Mesenchymal stem cell (in vitro differentiated cells and primary cell): ENCODE data around the gene DPYSL4.

Source experiments
- DNase-seq: peaks from one replicate; pipeline ENCODE4 v3.0.0-alpha.2; 2013
- H2AFZ ChIP-seq: one replicate; pipeline ENCODE4 v1.6.1; 2013; ENCODE audit warnings: low read depth, mild to moderate bottlenecking, control low read depth, inconsistent platforms, low read length, moderate library complexity
- H2AK5ac ChIP-seq: 2 replicates; pipeline ENCODE4 v1.6.1; 2013; ENCODE audit warnings: low read length, moderate library complexity, mild to moderate bottlenecking, inconsistent platforms; ENCODE audit not compliant: severe bottlenecking
- H2BK120ac ChIP-seq: one replicate; pipeline ENCODE4 v1.6.1; 2013; ENCODE audit warnings: low read depth, mild to moderate bottlenecking, inconsistent platforms, low read length, moderate library complexity
- H2BK12ac ChIP-seq, 2 experiments: one replicate each; pipeline ENCODE4 v1.6.1; 2013; ENCODE audit warnings: inconsistent platforms in 2 of 2, low read length in 2 of 2, mild to moderate bottlenecking in 2 of 2, moderate library complexity in 2 of 2, control low read depth in 1 of 2
- H2BK15ac ChIP-seq: one replicate; pipeline ENCODE4 v1.6.1; 2013; ENCODE audit warnings: mild to moderate bottlenecking, low read depth, inconsistent platforms; ENCODE audit not compliant: poor library complexity, severe bottlenecking
- H2BK5ac ChIP-seq: 2 replicates; pipeline ENCODE4 v1.6.1; 2013; ENCODE audit warnings: low read depth, mild to moderate bottlenecking, low read length, control low read depth, inconsistent platforms; ENCODE audit not compliant: poor library complexity, severe bottlenecking
- H3K14ac ChIP-seq, 2 experiments: one replicate each; pipeline ENCODE4 v1.6.1; 2013; ENCODE audit warnings: inconsistent platforms in 2 of 2, low read length in 2 of 2, control low read depth in 1 of 2, mild to moderate bottlenecking in 1 of 2, moderate library complexity in 1 of 2
- H3K18ac ChIP-seq, 2 experiments: one replicate each; pipeline ENCODE4 v1.6.1; 2013; ENCODE audit warnings: inconsistent platforms in 2 of 2, low read length in 2 of 2, control low read depth in 1 of 2, low read depth in 1 of 2, mild to moderate bottlenecking in 1 of 2
- H3K23ac ChIP-seq, 2 experiments: one replicate each; pipeline ENCODE4 v1.6.1; 2013; ENCODE audit warnings: inconsistent platforms in 2 of 2, low read length in 2 of 2, mild to moderate bottlenecking in 2 of 2, moderate library complexity in 2 of 2, control low read depth in 1 of 2
- H3K27ac ChIP-seq: 2 replicates; pipeline ENCODE4 v1.5.1; 2013; ENCODE audit warnings: mild to moderate bottlenecking, moderate library complexity, low read length, control low read depth, inconsistent platforms; ENCODE audit not compliant: poor library complexity, severe bottlenecking
- H3K27me3 ChIP-seq, 2 experiments: 2 replicates each; pipeline versions ENCODE4 v1.6.1 to v1.7.0; 2013; ENCODE audit warnings: low read length in 2 of 2, mild to moderate bottlenecking in 2 of 2, moderate library complexity in 2 of 2, control low read depth in 1 of 2, inconsistent platforms in 1 of 2; ENCODE audit not compliant: control insufficient read depth in 1 of 2, insufficient read depth in 1 of 2
- H3K36me3 ChIP-seq, 2 experiments: 2 replicates each; pipeline versions ENCODE4 v1.6.1 to v1.7.0; 2013; ENCODE audit warnings: low read length in 2 of 2, control low read depth in 1 of 2, inconsistent platforms in 1 of 2, low read depth in 1 of 2, mild to moderate bottlenecking in 1 of 2; ENCODE audit not compliant: insufficient read depth in 2 of 2, control insufficient read depth in 1 of 2
- H3K4ac ChIP-seq, 2 experiments: one replicate each; pipeline ENCODE4 v1.6.1; 2013; ENCODE audit warnings: inconsistent platforms in 2 of 2, low read length in 2 of 2, mild to moderate bottlenecking in 2 of 2, moderate library complexity in 2 of 2, control low read depth in 1 of 2, low read depth in 1 of 2
- H3K4me1 ChIP-seq: 2 replicates; pipeline ENCODE4 v1.6.1; 2013; ENCODE audit warnings: low read depth, low read length, control low read depth; ENCODE audit not compliant: control insufficient read depth, insufficient read depth
- H3K4me2 ChIP-seq: 2 replicates; pipeline ENCODE4 v1.6.1; 2013; ENCODE audit warnings: low read length, mild to moderate bottlenecking, inconsistent platforms; ENCODE audit not compliant: poor library complexity, severe bottlenecking
- H3K4me3 ChIP-seq, 2 experiments: 2 replicates each; pipeline versions ENCODE4 v1.5.1 to v1.7.0; 2013; ENCODE audit warnings: low read length in 2 of 2, mild to moderate bottlenecking in 2 of 2, control low read depth in 1 of 2, low read depth in 1 of 2; ENCODE audit not compliant: insufficient read depth in 1 of 2
- H3K79me1 ChIP-seq: replicated peaks from 2 replicates; pipeline ENCODE4 v1.6.1; 2013; ENCODE audit warnings: mild to moderate bottlenecking, control low read depth, low read length, inconsistent platforms; ENCODE audit not compliant: poor library complexity, severe bottlenecking
- H3K9ac ChIP-seq: 2 replicates; pipeline ENCODE4 v1.7.0; 2013; ENCODE audit warnings: mild to moderate bottlenecking, low read length, moderate library complexity
- H3K9me3 ChIP-seq: 2 replicates; pipeline ENCODE4 v1.7.0; 2013; ENCODE audit warnings: mild to moderate bottlenecking, low read length; ENCODE audit not compliant: control insufficient read depth
- H4K8ac ChIP-seq: one replicate; pipeline ENCODE4 v1.6.1; 2013; ENCODE audit warnings: inconsistent platforms, mild to moderate bottlenecking, low read length, moderate library complexity
- H4K91ac ChIP-seq: one replicate; pipeline ENCODE4 v1.6.1; 2013; ENCODE audit warnings: mild to moderate bottlenecking, low read length, inconsistent platforms
- WGBS: methylation state at CpG from one replicate; pipeline ENCODE4 v1.1.7; 2013; ENCODE audit warnings: mixed read lengths; 5-methylcytosine and 5-hydroxymethylcytosine counted together

DPYSL4 gene

GRCh38 chr10:132181691-132182425, 4.9 kb upstream of the DPYSL4 start:
- Histone ChIP-seq H3K36me3 (no peaks in the 10 kb centered on the region), H2BK12ac (no peak overlapping the region), H3K9me3 (no peaks in the 10 kb centered on the region), H2AK5ac (no peak overlapping the region), H3K4me1 (peaks cover 12% of the 10 kb centered on the region), H2BK120ac (no peak overlapping the region), H2AFZ (no peak overlapping the region), H3K4ac (no peak overlapping the region), H2BK15ac (no peak overlapping the region), H3K14ac (no peak overlapping the region), H3K27me3 (peaks cover 49 to 84% of the 10 kb centered on the region in 2 experiments), H3K79me1 (no peaks in the 10 kb centered on the region), H3K27ac (no peak overlapping the region), H3K18ac (no peak overlapping the region), H3K23ac (no peak overlapping the region), H2BK5ac (no peak overlapping the region), H3K9ac (no peak overlapping the region), H3K4me2 (no peak overlapping the region), H4K8ac (no peak overlapping the region), H4K91ac (no peak overlapping the region), H3K4me3 (no peak overlapping the region)
- no peak for DNase-seq
- 83% methylated on average over 19 of the region's 25 CpGs for WGBS

- H3K79me1 ChIP-seq: no peaks in the 10 kb centered on the region
- no peak overlapping the region for H3K27ac ChIP-seq
- no peak overlapping the region for H3K4me2 ChIP-seq
- no peak overlapping the region for H3K23ac ChIP-seq
- peaks cover 18% of the 10 kb centered on the region for H3K4me1 ChIP-seq
- H3K4ac ChIP-seq: no peak overlapping the region
- no peaks in the 10 kb centered on the region for H3K9me3 ChIP-seq
- H3K36me3 ChIP-seq: no peaks in the 10 kb centered on the region
- no peak overlapping the region for H2AFZ ChIP-seq
- H2AK5ac ChIP-seq: no peak overlapping the region
- no peak overlapping the region for H4K91ac ChIP-seq
- no peak overlapping the region for H3K14ac ChIP-seq
- H3K9ac ChIP-seq: no peak overlapping the region
- H3K18ac ChIP-seq: no peak overlapping the region
- DNase-seq: no peak
- H2BK5ac ChIP-seq: no peak overlapping the region
- H3K27me3 ChIP-seq: peaks cover 44 to 79% of the 10 kb centered on the region in 2 experiments
- no peak overlapping the region for H2BK120ac ChIP-seq
- H4K8ac ChIP-seq: no peak overlapping the region
- no peak overlapping the region for H2BK15ac ChIP-seq
- 82% methylated on average over 7 of the region's 7 CpGs for whole genome bisulfite sequencing
- no peak overlapping the region for H3K4me3 ChIP-seq
- no peak overlapping the region for H2BK12ac ChIP-seq
These were observed 4.2 kb upstream of the DPYSL4 start for GRCh38 chr10:132182591-132182990.

GRCh38 chr10:132183046-132183445, 3.7 kb upstream of the DPYSL4 start:
- H3K9me3 ChIP-seq: no peaks in the 10 kb centered on the region
- no peaks in the 10 kb centered on the region for H3K36me3 ChIP-seq
- H3K79me1 ChIP-seq: no peaks in the 10 kb centered on the region
- no peak overlapping the region for H2BK120ac ChIP-seq
- H4K8ac ChIP-seq: no peak overlapping the region
- no peak overlapping the region for H2BK5ac ChIP-seq
- no peak overlapping the region for H3K4ac ChIP-seq
- no peak overlapping the region for H4K91ac ChIP-seq
- H2BK12ac ChIP-seq: no peak overlapping the region
- H3K27me3 ChIP-seq: peaks cover 45 to 79% of the 10 kb centered on the region in 2 experiments
- no peak overlapping the region for H3K4me3 ChIP-seq
- 86% methylated on average over 7 of the region's 8 CpGs for WGBS
- no peak overlapping the region for H3K27ac ChIP-seq
- no peak overlapping the region for H2BK15ac ChIP-seq
- no peak overlapping the region for H2AFZ ChIP-seq
- no peak for DNase-seq
- H2AK5ac ChIP-seq: no peak overlapping the region
- H3K23ac ChIP-seq: no peak overlapping the region
- H3K9ac ChIP-seq: no peak overlapping the region
- no peak overlapping the region for H3K18ac ChIP-seq
- no peak overlapping the region for H3K4me2 ChIP-seq
- no peak overlapping the region for H3K14ac ChIP-seq
- H3K4me1 ChIP-seq: peaks cover 22% of the 10 kb centered on the region

GRCh38 chr10:132184816-132185593, 1.7 kb upstream of the DPYSL4 start:
- Histone ChIP-seq H2BK120ac (no peak overlapping the region), H2AFZ (no peak overlapping the region), H2AK5ac (no peak overlapping the region), H2BK5ac (no peak overlapping the region), H3K27me3 (peaks cover 57 to 78% of the 10 kb centered on the region in 2 experiments), H3K14ac (no peak overlapping the region), H4K8ac (no peak overlapping the region), H4K91ac (no peak overlapping the region), H3K9me3 (no peaks in the 10 kb centered on the region), H3K4ac (no peak overlapping the region), H3K18ac (no peak overlapping the region), H3K4me2 (no peak overlapping the region), H3K9ac (no peak overlapping the region), H3K27ac (no peak overlapping the region), H3K36me3 (no peaks in the 10 kb centered on the region), H3K79me1 (no peaks in the 10 kb centered on the region), H3K4me1 (peaks cover 27% of the 10 kb centered on the region), H3K23ac (no peak overlapping the region), H3K4me3 (no peak overlapping the region), H2BK15ac (no peak overlapping the region), H2BK12ac (no peak overlapping the region)
- WGBS: 47% methylated on average over 35 of the region's 35 CpGs
- DNase-seq: no peak
